ENCODE measurements around the gene AGBL5.
A peak's percentile ranks its signal among the peaks of the same experiment; 100 is the strongest.

AGBL5 gene

DNA sequence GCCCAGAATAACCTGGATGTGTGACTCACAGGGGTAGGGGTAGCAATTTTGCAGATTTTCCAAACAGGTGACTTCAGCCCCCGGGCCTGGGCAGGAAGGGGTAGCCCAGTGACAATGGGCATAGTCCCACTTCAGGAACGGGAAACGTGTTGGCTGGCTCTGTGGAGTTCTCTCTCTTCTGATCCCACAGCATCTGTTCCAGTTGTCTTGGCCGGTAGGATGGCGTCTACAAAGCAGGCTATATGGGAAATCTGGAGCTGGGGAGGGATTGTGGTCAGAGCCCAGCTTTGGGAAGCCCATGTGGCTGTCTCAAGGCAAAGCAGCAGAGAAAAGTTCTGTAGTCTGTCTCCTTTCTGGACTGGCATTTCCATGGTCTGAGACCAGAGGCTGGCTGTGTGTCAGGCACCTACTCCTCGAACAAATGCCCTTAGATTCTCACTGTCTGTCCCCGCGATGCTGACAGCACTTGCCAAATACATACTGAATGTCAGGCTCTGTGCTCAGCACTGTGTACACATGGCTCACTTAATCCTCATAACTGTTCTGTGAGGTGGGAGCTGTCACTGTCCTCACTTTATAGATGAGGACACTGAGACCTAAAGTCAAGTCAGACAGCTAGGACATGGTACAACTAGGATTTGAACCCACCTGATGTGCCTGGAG, 36.6 kb upstream of the AGBL5 start:
- DNase-seq (ENCODE audit: low spot score), result no peak
- in situ Hi-C loops (cut with MboI; ENCODE audit: low sequenced_read_pairs, unreplicated experiment), result loop anchor here (10.0 kb wide), 1 partner anchor 50 kb away; no protein-coding TSS in a partner anchor
- TF ChIP-seq, protein P1, sequence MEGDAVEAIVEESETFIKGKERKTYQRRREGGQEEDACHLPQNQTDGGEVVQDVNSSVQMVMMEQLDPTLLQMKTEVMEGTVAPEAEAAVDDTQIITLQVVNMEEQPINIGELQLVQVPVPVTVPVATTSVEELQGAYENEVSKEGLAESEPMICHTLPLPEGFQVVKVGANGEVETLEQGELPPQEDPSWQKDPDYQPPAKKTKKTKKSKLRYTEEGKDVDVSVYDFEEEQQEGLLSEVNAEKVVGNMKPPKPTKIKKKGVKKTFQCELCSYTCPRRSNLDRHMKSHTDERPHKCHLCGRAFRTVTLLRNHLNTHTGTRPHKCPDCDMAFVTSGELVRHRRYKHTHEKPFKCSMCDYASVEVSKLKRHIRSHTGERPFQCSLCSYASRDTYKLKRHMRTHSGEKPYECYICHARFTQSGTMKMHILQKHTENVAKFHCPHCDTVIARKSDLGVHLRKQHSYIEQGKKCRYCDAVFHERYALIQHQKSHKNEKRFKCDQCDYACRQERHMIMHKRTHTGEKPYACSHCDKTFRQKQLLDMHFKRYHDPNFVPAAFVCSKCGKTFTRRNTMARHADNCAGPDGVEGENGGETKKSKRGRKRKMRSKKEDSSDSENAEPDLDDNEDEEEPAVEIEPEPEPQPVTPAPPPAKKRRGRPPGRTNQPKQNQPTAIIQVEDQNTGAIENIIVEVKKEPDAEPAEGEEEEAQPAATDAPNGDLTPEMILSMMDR (IDR thresholded peaks at IDR 0.05; ENCODE audit: borderline replicate concordance, control extremely low read depth, extremely low read depth, insufficient read depth, missing control alignments), result no peak

GRCh38 chr2:27016801-27017325, 34.6 kb upstream of the AGBL5 start:
- in situ Hi-C loops (cut with MboI; ENCODE audit: low sequenced_read_pairs, unreplicated experiment), result loop anchor here (10.0 kb wide), 1 partner anchor 52 kb away; no protein-coding TSS in a partner anchor
- TF ChIP-seq, protein P1 (IDR thresholded peaks at IDR 0.05; ENCODE audit: borderline replicate concordance, control extremely low read depth, extremely low read depth, insufficient read depth, missing control alignments), result peak; percentile 33
- DNase-seq (ENCODE audit: low spot score), result peak; percentile 70

DNA sequence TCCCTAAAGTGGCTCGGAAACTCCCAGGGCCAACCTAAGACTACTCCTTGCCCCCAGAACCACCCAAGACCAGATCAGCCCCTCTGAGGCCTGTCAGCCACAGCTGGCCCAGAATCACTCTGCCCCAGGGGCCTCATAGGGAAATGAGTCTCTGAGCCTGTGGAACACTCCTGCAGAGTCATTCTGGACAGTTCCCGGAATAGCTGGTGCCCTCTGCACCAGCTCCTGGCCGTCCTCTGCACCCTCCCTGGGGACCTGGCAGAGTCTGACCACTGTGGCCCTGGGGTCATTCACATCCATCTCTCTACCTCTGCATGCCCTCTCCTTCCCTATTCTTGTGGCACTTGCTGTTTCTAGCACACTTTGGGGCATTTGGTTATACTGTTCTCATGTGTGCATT, 33.3 kb upstream of the AGBL5 start:
- DNase-seq (ENCODE audit: low spot score), result no peak
- in situ Hi-C loops (cut with MboI; ENCODE audit: low sequenced_read_pairs, unreplicated experiment), result loop anchor here (10.0 kb wide), 1 partner anchor 53 kb away; no protein-coding TSS in a partner anchor
- TF ChIP-seq, protein P1 (IDR thresholded peaks at IDR 0.05; ENCODE audit: borderline replicate concordance, control extremely low read depth, extremely low read depth, insufficient read depth, missing control alignments), result no peak

- TF ChIP-seq, protein P1 (IDR thresholded peaks at IDR 0.05; ENCODE audit: borderline replicate concordance, control extremely low read depth, extremely low read depth, insufficient read depth, missing control alignments), result no peak
- DNase-seq (ENCODE audit: low spot score), result no peak
- in situ Hi-C loops (cut with MboI; ENCODE audit: low sequenced_read_pairs, unreplicated experiment), result loop anchor here (10.0 kb wide), 1 partner anchor 55 kb away; no protein-coding TSS in a partner anchor
Measured at GRCh38 chr2:27019459-27019858, 32.0 kb upstream of the AGBL5 start.

DNA sequence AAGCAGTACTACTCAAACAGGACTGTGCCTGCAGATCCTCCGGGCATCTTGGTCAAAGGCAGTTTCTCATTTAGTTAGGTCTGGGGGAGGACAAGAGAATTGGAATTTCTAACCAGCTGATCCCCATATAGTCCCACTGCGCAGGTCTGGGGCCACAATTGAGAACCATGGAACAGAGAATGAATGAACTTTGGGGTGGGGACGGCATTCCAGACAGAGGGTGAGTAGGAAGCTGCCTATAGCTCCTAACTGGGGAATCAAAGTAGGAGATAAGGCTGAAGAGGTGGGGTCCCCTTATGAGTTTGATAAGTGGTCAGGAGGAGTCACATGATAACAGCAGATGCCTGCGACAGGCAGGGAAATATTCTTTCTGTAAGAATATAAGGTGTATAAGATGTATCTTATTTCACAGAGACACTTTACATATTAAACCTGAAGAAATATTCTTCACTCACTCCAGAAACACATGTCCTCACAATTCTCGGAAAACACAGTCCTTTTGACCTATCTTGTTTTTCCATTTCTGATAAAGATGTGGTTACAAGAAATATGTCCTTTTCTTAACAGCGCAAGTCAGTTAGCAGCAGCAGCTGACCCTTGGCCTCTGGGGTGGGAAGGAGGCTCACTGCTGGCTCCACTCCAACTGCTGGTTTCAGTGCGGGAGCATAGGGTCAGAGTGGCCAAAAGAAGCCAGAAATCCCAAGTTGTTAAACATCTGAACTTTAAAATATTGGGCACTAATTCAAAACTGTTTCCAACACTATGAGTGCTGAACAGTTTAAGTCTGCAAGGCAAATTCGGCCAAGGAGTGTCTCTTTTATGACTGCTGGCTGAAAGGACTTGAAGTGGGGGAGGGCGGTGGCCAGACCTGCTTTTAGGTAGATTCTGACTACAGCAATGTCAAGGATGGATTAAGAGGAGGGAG, 31.3 kb upstream of the AGBL5 start:
- TF ChIP-seq, protein P1 (IDR thresholded peaks at IDR 0.05; ENCODE audit: borderline replicate concordance, control extremely low read depth, extremely low read depth, insufficient read depth, missing control alignments), result no peak
- in situ Hi-C loops (cut with MboI; ENCODE audit: low sequenced_read_pairs, unreplicated experiment), result loop anchor here (10.0 kb wide), 1 partner anchor 55 kb away; no protein-coding TSS in a partner anchor
- no peak for DNase-seq (ENCODE audit: low spot score)
